ENCODE measurements around the gene EML5. TPM values are rescaled to one million over a fixed set of nuclear protein-coding genes. Genes with fewer than 3 reads are reported as not detected.
"Not testable (repeated sequence)": the region's sequence is repeated elsewhere in the genome, so short reads cannot be mapped to it uniquely, and the experiment has no call there.

Gene EML5
- 0.12 and 1.3 TPM in 2 replicates for total RNA-seq (2014; rRNA removed; shearing (Covaris generic); ENCODE audit: low replicate concordance)

GRCh38 chr14:88792473-88793258, at the start of gene EML5:
TSS of gene EML5 (minus strand) at chr14:88792953. CDS start at chr14:88792503, 450 bp downstream.
- in situ Hi-C loops (cut with HindIII; ENCODE audit: low pct_unique_long_range_greater_than_20kb, low sequenced_read_pairs), result no loop called here

GRCh38 chr14:88842414-88842813, 49.7 kb upstream of the EML5 start:
- in situ Hi-C loops (cut with HindIII; ENCODE audit: low pct_unique_long_range_greater_than_20kb, low sequenced_read_pairs), result no loop called here
- DNase-seq (ENCODE audit: low read depth), result no peak

More at GRCh38 chr14:88792473-88793258, at the start of gene EML5:
- DNase-seq (ENCODE audit: low read depth), result peak; percentile 80

- DNase-seq (ENCODE audit: low read depth), result no peak
- in situ Hi-C loops (cut with HindIII; ENCODE audit: low pct_unique_long_range_greater_than_20kb, low sequenced_read_pairs), result no loop called here
Observed at GRCh38 chr14:88841741-88842140, 49.0 kb upstream of the EML5 start.

GRCh38 chr14:88840926-88841325, 48.2 kb upstream of the EML5 start:
- in situ Hi-C loops (cut with HindIII; ENCODE audit: low pct_unique_long_range_greater_than_20kb, low sequenced_read_pairs), result no loop called here

GRCh38 chr14:88838015-88838414, 45.3 kb upstream of the EML5 start:
- DNase-seq (ENCODE audit: low read depth), result no peak
- in situ Hi-C loops (cut with HindIII; ENCODE audit: low pct_unique_long_range_greater_than_20kb, low sequenced_read_pairs), result no loop called here

More at GRCh38 chr14:88840926-88841325, 48.2 kb upstream of the EML5 start:
- DNase-seq (ENCODE audit: low read depth), result no peak

- no peak for DNase-seq (ENCODE audit: low read depth)
- in situ Hi-C loops (cut with HindIII; ENCODE audit: low pct_unique_long_range_greater_than_20kb, low sequenced_read_pairs), result no loop called here
Observed at GRCh38 chr14:88837495-88837894, 44.7 kb upstream of the EML5 start.

GRCh38 chr14:88835661-88836060, 42.9 kb upstream of the EML5 start:
- in situ Hi-C loops (cut with HindIII; ENCODE audit: low pct_unique_long_range_greater_than_20kb, low sequenced_read_pairs), result no loop called here
- DNase-seq (ENCODE audit: low read depth), result no peak

GRCh38 chr14:88834883-88835431, 42.2 kb upstream of the EML5 start:
- no peak for DNase-seq (ENCODE audit: low read depth)
- in situ Hi-C loops (cut with HindIII; ENCODE audit: low pct_unique_long_range_greater_than_20kb, low sequenced_read_pairs), result no loop called here

GRCh38 chr14:88831284-88831683, 38.5 kb upstream of the EML5 start:
- in situ Hi-C loops (cut with HindIII; ENCODE audit: low pct_unique_long_range_greater_than_20kb, low sequenced_read_pairs), result no loop called here
- DNase-seq (ENCODE audit: low read depth), result no peak

GRCh38 chr14:88829685-88830302, 37.0 kb upstream of the EML5 start:
- in situ Hi-C loops (cut with HindIII; ENCODE audit: low pct_unique_long_range_greater_than_20kb, low sequenced_read_pairs), result no loop called here
- DNase-seq (ENCODE audit: low read depth), result no peak

GRCh38 chr14:88829188-88829587, 36.4 kb upstream of the EML5 start:
- in situ Hi-C loops (cut with HindIII; ENCODE audit: low pct_unique_long_range_greater_than_20kb, low sequenced_read_pairs), result no loop called here
- no peak for DNase-seq (ENCODE audit: low read depth)

- DNase-seq (ENCODE audit: low read depth), result no peak
- in situ Hi-C loops (cut with HindIII; ENCODE audit: low pct_unique_long_range_greater_than_20kb, low sequenced_read_pairs), result no loop called here
Observed at GRCh38 chr14:88825503-88825902, 32.8 kb upstream of the EML5 start.

GRCh38 chr14:88825078-88825458, 32.3 kb upstream of the EML5 start:
- in situ Hi-C loops (cut with HindIII; ENCODE audit: low pct_unique_long_range_greater_than_20kb, low sequenced_read_pairs), result no loop called here
- DNase-seq (ENCODE audit: low read depth), result peak; percentile 9

GRCh38 chr14:88824314-88825077, 31.7 kb upstream of the EML5 start, which contains the start of gene TTC8:
TSS of gene TTC8 (plus strand) at chr14:88824651. CDS start at chr14:88824708, 57 bp downstream.
- in situ Hi-C loops (cut with HindIII; ENCODE audit: low pct_unique_long_range_greater_than_20kb, low sequenced_read_pairs), result no loop called here
- peak; percentile 90 for DNase-seq (ENCODE audit: low read depth)

- in situ Hi-C loops (cut with HindIII; ENCODE audit: low pct_unique_long_range_greater_than_20kb, low sequenced_read_pairs), result no loop called here
- no peak for DNase-seq (ENCODE audit: low read depth)
Observed at GRCh38 chr14:88823968-88824313, 31.2 kb upstream of the EML5 start.

GRCh38 chr14:88821888-88822287, 29.1 kb upstream of the EML5 start:
- in situ Hi-C loops (cut with HindIII; ENCODE audit: low pct_unique_long_range_greater_than_20kb, low sequenced_read_pairs), result no loop called here
- DNase-seq (ENCODE audit: low read depth), result no peak

GRCh38 chr14:88821378-88821777, 28.6 kb upstream of the EML5 start:
- no peak for DNase-seq (ENCODE audit: low read depth)
- in situ Hi-C loops (cut with HindIII; ENCODE audit: low pct_unique_long_range_greater_than_20kb, low sequenced_read_pairs), result no loop called here

- DNase-seq (ENCODE audit: low read depth); in situ Hi-C loops (cut with HindIII; ENCODE audit: low pct_unique_long_range_greater_than_20kb, low sequenced_read_pairs): not testable (repeated sequence)
Observed at GRCh38 chr14:88819674-88820073, 26.9 kb upstream of the EML5 start.

GRCh38 chr14:88818018-88818417, 25.3 kb upstream of the EML5 start:
- DNase-seq (ENCODE audit: low read depth), result no peak
- in situ Hi-C loops (cut with HindIII; ENCODE audit: low pct_unique_long_range_greater_than_20kb, low sequenced_read_pairs), result no loop called here
